GF-D8 (cell line): ENCODE measurements around the gene TUBA1B.
A peak's percentile ranks its signal among the peaks of the same experiment; 100 is the strongest.
"Not testable (repeated sequence)": the region's sequence is repeated elsewhere in the genome, so short reads cannot be mapped to it uniquely, and the experiment has no call there.

Experiments
- DNase-seq: peaks from one replicate; lab custom pipeline; 2025; lab: John Stamatoyannopoulos, UW

Gene TUBA1B

GRCh38 chr12:49131051-49131893 lies at the start of gene TUBA1B:
Gene TUBA1B, minus strand, starts transcription at chr12:49131395. Its CDS starts 95 bp downstream, at chr12:49131300.
- peak; percentile 82 for DNase-seq

GRCh38 chr12:49174218-49174617 lies 43.0 kb upstream of the TUBA1B start:
- no peak for DNase-seq

DNA sequence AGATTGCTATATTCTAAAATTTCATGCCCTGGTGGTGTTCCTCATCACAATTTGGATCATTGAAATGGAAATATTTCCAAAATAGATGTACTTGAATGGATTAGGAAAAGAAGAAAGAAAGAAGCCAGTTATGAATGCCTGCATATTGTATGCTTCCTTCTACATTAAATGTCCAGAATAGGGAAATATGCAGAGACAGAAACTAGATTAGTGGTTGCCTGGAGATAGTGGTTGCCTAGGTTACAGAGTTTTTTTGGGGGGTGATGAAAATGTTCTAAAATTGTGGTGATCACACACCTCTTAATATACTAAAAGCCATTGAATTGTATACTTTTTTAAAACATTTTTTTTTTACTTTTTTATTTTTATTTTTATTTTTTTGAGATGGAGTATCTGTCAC lies 39.7 kb upstream of the TUBA1B start:
- no peak for DNase-seq

- no peak for DNase-seq
Observed at GRCh38 chr12:49165114-49165513, 33.9 kb upstream of the TUBA1B start.

GRCh38 chr12:49161901-49162300 lies 30.7 kb upstream of the TUBA1B start:
- not testable (repeated sequence) for DNase-seq

DNA sequence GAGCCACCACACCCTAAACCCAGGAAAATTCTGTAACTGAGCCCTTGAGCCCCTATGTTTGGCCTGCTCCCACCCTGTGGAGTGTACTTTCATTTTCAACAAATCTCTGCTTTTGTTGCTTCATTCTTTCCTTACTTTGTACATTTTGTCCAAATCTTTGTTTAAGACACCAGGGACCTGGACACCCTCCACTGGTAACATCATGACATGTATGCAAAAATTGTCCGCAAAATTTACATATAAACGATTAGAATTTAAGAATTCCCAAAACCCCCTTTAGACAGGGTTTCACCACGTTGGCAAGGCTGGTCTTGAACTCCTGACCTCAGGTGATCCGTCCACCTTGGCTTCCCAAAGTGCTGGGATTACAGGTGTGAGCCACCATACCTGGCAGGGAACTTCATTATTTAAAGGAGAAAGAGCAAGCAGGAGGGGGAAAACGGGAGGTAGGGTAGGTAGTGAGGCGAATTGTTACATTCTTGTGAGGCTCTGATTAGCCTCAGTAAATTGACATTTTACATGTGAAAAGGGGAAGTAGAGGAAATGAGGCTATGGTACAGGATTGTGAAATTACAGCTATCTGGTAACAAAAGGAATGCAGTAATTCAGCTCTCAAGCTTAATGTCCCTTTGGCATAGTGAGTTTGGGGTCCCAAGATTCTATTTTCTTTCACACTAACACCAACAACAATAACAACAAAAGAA lies 30.0 kb upstream of the TUBA1B start:
- peak; percentile 69 for DNase-seq

GRCh38 chr12:49160399-49160798 lies 29.2 kb upstream of the TUBA1B start:
- DNase-seq: no peak

DNA sequence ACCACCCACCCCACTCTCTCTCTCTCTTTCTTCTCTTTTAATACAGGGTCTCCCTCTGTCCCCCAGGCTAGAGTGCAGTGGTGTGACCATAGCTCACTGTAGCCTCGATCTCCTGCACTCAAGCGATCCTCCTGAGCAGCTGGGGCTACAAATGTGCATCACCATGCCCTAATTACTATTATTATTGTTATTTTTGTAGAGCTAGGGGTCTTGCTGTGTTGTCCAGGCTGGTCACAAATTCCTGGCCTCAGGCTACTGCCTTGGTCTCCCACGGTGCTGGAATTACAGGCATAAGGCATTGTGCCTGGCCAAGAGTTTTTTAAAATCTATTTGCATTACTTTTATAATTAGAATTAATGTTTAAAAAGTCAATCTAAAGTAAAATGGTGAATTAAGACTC lies 23.0 kb upstream of the TUBA1B start:
- DNase-seq: no peak

DNA sequence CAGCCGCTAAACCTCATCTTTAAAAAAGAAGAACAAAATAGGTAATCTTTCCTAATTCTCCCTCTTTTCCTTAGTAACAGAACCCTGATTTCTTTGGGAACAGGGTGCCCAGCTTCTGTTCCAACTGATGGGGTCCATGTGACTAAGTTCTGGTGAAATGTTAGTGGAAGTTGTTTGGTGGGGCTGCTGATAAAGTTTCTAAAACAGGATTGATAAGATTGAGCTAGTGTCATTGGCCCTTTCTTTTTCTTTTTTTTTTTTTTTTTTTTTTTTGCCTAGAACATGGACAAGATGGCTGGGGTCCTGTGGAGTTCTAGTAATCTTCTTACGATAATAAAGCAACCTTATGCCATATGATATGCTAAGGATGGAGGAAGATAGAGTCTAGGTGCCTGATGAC lies 16.2 kb upstream of the TUBA1B start:
- DNase-seq: no peak

GRCh38 chr12:49146406-49146805 lies 15.2 kb upstream of the TUBA1B start:
- no peak for DNase-seq

GRCh38 chr12:49144384-49144783 lies 13.2 kb upstream of the TUBA1B start:
- DNase-seq: no peak

GRCh38 chr12:49138999-49139398 lies 7.8 kb upstream of the TUBA1B start:
- no peak for DNase-seq

GRCh38 chr12:49138587-49138986 lies 7.4 kb upstream of the TUBA1B start:
- DNase-seq: peak; percentile 42

DNA sequence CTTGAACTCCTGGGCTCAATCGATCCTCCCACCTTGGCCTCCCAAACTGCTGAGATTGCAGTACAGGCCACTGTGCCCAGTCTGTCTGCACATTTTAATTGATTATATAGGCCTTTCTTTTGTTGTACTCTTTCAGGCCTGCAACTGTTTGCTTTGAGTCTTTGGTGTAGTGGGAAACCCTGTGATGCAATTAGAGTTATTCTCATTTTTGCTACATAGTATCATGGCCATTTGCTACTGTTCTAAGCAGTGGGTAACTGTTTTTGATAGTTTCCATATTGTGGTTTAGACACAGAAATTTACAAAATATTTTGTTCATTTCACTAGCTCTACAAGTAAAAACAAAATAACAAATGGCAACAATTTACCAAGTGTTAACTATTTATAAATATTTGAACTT lies 6.3 kb upstream of the TUBA1B start:
- DNase-seq: no peak

- DNase-seq: not testable (repeated sequence)
Observed at GRCh38 chr12:49136997-49137396, 5.8 kb upstream of the TUBA1B start.

DNA sequence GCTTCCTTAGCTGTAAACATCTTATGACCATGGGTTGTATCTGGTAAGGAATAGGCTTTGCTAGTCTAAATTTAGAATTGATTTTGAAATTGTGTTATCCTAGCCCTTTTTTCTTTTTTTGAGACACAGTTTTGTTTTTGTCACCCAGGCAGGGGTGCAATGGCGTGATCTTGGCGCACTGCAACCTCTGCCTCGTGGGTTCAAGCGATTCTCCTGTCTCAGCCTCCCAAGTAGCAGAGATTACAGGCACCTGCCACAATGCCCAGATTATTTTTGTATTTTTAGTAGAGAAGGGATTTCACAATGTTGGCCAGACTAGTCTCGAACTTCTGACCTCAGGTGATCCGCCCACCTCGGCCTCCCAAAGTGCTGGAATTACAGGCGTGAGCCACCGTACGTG lies 2.4 kb upstream of the TUBA1B start:
- no peak for DNase-seq

- no peak for DNase-seq
Observed at GRCh38 chr12:49133014-49133413, 1.8 kb upstream of the TUBA1B start.

DNA sequence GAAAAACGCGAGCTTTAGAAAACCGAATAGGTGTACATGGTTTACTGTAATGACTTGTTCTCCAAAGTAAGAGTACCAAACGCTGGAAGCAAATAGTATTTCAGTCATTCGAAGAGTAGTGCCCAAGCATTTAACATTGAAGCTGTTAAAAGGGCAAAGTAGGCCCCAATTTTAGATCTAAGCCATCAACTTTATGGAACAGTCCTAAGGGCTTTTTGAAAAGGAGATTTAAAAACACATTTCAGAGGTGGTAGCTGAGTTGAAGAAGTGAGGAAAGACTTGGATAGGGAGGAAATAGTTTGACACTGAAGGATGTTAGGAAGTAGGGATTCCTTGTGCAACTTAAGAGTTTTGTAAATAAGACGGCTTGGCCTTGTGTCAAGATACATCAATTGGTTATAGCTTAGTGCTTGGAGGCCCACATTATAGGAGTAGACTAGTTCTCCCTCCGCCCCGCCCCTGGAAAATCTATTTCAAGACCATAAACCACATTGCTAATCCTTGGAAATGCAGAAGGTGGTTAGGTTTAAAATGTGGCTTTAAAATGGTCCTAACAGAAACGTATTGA lies 783 bp upstream of the TUBA1B start:
- peak; percentile 46 for DNase-seq

DNA sequence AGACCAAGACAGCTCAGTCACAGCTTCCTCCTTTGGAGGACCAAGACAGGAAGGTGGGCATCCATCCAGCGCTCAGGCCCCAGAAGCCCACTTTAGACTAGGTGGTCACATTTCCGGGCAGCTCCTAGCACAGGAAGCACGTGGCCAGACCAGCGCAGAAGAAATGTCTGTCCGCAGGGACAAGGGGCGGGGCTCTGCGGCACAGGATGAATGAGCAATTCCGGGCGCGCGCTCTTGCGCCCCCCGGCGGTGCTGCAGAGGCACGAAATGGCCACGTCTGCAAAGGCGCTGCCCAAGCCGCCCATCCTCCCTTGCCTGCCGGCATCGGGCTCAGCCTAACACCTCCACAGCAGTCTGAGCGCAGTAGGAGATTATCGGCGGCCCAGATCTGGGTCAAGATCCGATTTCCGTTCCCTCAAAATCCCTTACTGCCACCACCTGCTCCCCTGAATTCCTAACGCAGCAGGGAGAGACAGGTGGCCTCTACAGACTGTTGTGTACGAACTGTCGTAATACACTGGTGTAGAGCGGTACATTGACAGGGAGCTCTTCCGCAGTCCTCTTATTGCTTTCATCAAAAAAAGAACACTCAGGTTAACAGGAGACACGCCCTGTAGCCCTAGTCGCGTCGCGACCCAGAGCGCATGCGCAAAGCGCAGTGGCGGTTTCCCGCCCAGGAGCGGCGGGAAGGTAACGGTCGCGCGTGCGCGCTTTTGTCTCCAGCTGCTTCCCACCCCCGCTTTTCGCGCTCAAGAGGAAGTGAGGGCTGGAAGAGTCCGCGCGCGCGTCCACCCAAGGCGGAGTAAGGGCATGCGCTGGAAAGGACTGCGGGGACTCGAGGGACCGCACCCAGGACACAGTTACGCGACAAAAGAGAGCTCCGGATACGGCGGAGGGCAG lies 794 bp downstream of the TUBA1B start:
- peak; percentile 82 for DNase-seq

DNA sequence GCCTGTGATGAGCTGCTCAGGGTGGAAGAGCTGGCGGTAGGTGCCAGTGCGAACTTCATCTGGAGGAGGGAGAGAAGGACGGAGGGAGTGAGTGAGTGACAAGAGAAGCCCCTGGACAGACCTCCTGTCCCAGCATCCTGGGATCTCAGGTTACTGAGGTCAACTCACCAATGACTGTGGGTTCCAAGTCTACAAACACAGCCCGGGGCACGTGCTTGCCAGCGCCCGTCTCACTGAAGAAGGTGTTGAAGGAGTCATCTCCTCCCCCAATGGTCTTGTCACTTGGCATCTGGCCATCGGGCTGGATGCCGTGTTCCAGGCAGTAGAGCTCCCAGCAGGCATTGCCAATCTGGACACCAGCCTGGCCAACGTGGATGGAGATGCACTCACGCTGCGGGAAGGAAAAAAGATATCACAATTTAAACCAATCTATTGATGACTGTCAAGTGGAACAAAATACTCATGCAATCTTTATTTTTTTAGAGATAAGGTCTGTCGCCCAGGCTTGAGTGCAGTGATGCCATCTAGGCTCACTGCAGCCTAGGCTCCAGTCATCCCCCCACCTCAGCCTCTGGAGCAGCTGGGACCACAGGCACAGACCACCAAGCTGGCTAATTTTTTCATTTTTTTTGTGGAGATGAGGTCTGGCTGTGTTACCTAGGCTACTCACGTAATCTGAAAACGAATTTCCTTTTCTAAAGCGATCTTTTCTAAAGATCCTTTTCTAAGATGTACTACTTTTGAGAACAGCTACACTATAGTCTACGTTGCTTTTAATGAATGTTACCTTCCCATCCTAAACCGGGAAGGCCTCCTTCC lies 1.7 kb downstream of the TUBA1B start:
- DNase-seq: no peak

DNA sequence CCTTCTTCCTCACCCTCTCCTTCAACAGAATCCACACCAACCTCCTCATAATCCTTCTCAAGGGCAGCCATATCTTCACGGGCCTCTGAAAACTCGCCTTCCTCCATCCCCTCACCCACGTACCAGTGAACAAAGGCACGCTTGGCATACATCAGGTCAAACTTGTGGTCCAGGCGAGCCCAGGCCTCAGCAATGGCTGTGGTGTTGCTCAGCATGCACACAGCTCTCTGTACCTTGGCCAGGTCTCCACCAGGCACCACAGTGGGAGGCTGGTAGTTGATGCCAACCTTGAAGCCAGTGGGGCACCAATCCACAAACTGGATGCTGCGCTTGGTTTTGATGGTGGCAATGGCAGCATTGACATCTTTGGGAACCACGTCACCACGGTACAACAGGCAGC lies 3.2 kb downstream of the TUBA1B start:
- not testable (repeated sequence) for DNase-seq
